ENCODE results near the gene CXCR1.
"Not testable (repeated sequence)": the region's sequence is repeated elsewhere in the genome, so short reads cannot be mapped to it uniquely, and the experiment has no call there.

The CXCR1 gene

GRCh38 chr2:218155953-218156479 lies 10.7 kb downstream of the CXCR1 start:
- DNase-seq, result no peak

DNA sequence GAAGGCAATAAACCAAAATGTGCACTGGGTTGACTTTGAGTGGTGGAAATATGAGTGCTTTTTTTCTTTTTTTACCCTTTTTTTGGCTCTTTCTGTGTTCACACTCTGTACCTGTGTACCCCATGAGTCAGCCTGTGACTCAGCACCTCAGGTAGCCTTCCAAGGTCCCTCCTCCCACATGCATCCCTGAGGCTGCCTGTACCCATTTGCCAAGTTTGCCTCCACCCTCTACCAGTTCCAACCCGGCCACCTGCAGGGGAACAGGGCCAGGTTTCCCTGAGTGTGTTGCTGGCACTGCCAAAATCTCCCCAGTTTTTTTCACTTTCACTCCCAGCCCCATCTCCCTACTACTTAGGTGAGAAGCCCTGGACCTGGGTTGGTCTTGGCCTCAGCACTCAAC lies 14.0 kb downstream of the CXCR1 start:
- no peak for DNase-seq

DNA sequence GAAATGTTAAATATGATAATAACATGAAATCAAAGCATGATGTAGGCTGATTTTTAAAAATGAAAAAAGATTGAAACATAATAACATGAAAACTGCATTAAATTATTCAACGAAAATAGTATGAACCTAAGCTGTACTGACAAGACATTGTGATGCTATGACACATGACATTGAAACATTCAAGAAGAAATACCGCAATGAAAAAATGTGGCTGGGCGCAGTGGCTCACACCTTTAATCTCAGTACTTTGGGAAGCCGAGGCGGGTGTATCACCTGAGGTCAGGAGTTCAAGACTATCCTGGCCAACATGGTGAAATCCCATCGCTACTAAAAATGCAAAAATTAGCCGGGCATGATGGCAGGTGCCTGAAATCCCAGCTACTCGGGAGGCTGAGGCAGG lies 14.6 kb downstream of the CXCR1 start:
- no peak for DNase-seq

- no peak for DNase-seq
These were observed 16.8 kb downstream of the CXCR1 start for GRCh38 chr2:218149848-218150440.

DNA sequence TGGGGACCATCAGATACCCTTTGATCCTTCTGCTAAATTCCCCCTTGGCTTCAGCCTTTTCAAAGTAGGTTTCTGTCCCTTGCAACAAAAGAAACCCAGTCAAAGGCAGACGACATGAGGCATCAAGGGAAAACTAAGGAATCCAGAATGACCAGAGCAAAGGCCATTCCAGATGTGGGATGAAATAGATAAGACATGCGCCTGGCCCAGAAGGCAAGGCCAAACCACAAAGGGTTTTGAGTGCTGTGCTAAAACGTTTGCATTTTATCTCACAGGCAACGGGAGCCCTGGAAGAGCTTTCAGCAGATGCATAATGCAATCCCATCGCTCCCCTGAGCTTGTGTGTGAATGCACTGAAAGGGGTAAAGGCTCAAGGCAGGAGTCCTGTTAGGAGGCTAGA lies 17.7 kb downstream of the CXCR1 start:
- no peak for DNase-seq

- DNase-seq, result no peak
These were observed 20.7 kb downstream of the CXCR1 start for GRCh38 chr2:218146056-218146455.

DNA sequence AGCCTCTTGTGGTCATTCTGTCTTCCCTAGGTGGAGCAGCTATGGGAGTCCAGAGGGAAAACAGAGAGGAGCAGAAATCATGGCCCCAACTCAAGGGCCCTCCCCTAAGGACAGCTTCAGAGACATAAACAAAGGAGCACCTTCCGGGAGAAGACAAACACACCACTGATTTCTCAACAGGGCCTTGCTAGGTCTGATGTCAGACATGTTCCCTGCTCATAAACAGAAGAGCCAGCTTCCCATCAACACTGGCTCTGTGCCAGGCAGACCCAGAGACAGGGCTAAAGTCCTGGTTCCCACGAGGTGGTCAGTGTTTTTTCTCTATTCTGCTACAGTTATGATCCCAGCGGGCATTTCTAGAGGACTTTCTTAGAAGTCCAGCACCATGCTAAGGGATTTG lies 21.6 kb downstream of the CXCR1 start:
- DNase-seq, result no peak

DNA sequence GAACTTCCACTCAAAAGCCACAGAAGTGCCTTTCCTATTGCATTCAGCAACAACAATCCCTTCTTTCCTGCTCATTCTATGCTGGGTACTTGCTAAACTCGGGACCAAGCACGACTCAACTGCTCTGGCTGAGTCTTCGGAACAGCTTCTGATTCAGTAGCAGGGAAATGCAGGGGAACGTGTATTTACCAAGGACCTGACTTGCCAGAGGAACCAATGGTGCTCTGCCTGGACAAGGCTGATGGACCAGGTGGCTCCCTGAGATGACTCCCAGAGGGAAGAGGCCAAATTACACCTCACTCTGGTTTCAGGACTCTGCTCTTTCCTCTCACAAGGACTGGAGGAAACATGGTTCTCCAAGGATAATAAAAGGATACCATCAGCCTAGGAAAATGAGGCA lies 28.7 kb downstream of the CXCR1 start:
- no peak for DNase-seq

- DNase-seq, result no peak
These were observed 29.2 kb downstream of the CXCR1 start for GRCh38 chr2:218137514-218137913.

DNA sequence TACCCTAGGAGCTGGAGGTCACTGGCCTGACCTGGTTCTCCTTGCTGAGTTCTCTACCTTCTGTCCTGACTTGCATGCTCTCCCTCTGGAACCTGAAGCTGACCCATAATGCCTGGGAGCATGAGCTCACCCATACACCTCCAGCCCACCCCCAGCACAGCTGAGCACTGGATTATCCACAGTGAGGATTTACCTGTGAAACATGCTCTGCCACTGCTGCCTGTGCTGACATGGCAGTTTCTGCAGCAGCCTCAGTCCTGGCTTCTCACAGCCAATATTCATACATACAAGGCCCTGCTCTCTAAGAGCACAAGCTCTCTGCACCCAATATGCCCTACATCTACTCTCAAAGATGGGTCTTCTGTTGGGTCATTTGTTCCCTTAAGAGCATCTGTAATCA lies 35.9 kb downstream of the CXCR1 start:
- no peak for DNase-seq

GRCh38 chr2:218130377-218130776 lies 36.4 kb downstream of the CXCR1 start:
- DNase-seq, result no peak

DNA sequence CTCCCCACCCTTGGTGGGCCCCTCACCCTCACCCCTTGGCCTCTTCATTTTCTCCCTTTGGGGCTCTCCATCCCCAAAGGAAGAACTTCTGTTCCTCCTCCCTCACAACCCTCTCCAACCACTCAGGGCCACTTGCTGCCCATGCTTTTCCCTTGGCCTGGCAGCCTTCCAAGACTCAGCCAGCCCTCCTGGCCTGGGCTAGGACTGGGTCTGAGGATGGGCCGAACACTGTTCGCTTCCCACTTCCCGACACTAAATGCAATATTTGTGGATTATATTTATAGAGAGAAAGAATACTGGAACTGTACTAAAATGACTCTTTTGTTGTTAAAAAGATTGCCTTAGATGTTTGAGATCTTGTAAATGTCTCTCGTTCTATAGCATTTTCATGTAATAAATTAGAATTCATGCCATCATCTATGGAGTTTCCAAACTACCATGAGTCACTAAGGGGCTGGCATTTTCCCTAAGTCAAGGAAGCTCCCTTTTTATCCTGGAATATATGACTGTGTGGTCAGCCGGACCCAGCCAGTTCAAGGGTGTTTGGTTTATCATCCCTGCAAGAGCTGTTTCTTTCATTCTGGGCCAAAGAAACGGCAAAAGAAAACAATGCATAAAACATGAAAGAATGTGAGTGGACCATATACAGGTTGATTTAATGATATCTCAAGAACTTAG lies 37.2 kb downstream of the CXCR1 start:
- no peak for DNase-seq

DNA sequence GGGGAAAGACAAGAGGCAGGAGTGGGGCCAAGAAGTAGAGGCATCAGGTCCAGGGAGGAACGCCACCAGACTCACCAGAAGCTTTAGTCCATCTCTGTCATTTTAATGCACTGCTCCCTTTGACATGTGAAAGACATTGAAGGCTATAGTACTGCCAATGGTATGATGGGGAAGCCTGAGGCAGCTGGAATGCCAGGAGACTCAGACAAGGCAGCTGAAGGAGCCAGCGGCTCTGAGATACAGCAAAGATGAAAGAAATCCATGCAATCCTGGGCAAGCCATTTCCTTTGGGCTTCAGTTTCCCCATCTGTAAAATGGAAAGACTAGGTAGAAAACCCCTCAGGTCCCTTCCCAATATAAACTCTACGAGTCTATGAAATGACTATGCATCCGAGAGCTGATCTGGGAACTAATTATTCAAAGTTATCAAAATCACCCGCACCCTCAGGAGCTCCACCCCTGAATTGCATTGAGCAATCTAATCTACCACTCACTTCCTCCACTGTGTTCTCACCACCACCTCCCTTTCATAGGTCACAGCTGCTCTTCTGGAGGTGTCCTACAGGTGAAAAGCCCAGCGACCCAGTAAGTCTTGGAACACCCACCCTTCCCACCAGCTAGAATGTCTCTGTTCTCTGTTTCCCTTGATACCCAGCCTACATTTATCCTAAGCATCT lies 37.8 kb downstream of the CXCR1 start:
- DNase-seq, result no peak

GRCh38 chr2:218127929-218128455 lies 38.8 kb downstream of the CXCR1 start:
- DNase-seq, result no peak

DNA sequence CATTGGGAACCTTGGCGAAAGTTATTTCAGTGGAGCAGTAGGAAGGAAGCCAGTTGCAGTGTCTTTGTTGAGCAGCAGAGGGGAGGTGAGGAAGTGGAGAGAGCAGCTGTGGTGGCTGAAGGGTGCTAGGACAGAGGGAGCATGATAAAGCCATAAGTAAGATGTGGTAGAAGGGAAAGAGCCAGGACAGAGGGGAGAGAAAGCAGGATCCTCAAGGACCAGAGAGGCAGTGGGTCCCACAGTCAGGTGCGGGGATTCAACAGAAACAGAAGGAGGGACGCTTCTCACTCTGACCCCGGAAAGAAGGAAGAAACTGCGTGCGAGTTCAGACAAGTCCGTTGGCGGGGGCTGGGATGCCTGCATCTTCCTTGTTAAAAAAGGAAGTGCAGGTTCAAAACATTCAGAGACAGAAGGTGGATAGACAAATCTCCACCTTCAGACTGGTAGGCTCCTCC lies 41.1 kb downstream of the CXCR1 start, which contains the start of gene CXCR2:
CXCR2 (plus strand) TSS at position 403 of the 455 bp plus-strand sequence. CDS start 8,774 bp downstream, outside the sequence.
- DNase-seq, result no peak

- DNase-seq, result no peak
These were observed 41.7 kb downstream of the CXCR1 start for GRCh38 chr2:218125095-218125494.

DNA sequence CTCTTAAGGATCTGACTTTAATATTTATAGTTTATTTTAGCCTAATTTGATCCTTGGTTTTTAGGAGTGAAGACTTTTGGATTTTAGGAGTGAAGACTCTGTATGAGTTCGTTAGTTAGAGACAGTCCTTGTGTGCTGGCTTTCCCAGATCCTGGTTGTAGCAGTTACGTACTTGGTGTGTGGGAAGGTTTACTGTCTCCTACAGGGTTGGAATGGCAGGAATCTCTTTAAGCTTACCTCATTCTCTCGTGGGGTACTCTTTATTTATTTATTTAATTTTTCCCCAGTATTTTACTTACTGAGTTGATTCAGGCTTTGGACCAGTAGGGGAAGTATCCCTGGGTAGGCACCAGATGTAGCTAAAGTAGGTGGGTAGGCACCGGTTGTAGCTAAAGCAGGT lies 42.8 kb downstream of the CXCR1 start:
- no peak for DNase-seq

DNA sequence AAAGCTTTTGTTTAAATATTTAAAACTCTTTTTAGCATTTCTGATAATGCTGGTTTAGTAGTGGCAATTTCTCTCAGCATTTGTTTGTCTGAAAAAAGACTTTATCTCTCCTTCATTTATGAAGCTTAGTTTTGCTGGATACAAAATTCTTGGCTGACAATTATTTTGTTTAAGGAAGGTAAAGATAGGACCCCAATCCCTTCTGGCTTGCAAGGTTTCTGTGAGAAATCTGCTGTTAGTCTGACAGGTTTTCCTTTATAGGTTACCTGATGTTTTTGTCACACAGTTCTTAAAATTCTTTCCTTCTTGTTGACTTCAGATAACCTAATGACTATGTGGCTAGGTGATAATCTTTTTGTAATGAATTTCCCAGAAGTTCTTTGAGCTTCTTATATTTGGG lies 44.5 kb downstream of the CXCR1 start:
- not testable (repeated sequence) for DNase-seq

GRCh38 chr2:218121789-218122188 lies 45.0 kb downstream of the CXCR1 start:
- not testable (repeated sequence) for DNase-seq
